NCI-H2227 (cell line): Measurements from ENCODE around the gene EMC9.

Source experiments
- DNase-seq: peaks from one replicate; lab custom pipeline; 2025; ENCODE audit not compliant: unreplicated experiment; lab: John Stamatoyannopoulos, UW

Gene EMC9

DNA sequence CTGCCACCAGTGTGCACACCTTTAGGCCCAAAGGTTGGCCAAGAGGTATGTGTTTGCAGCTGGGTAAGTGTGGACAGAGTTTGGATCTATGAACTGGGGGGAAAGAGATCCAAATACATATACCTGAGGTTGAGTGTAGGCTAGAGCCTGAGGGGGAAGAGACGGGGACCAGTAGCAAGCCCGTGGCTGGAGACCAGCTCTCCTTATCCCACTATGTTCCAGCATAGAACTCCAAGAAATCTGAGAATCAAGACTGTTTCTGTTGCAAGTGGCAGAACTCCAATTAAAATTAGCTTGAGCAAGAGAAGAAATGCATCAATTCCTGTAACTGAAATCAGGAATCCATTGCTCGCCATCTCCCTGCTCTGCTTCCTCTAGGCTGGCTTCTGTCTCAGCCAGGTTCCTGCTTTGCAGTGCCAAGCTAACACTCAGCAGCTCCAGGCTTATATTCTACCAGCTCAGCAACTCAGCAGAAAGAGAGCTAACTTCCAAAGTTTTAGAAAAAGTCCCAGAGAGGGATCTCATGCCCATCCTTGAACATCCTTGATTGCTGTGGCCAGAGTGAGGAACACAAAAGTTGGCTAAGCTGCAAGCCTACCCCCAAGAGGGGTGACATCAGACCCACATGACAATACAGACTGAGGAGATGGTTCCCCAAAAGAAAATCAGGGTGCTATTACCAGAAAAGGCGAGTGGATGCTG lies 48.7 kb downstream of the EMC9 start:
- no peak for DNase-seq

DNA sequence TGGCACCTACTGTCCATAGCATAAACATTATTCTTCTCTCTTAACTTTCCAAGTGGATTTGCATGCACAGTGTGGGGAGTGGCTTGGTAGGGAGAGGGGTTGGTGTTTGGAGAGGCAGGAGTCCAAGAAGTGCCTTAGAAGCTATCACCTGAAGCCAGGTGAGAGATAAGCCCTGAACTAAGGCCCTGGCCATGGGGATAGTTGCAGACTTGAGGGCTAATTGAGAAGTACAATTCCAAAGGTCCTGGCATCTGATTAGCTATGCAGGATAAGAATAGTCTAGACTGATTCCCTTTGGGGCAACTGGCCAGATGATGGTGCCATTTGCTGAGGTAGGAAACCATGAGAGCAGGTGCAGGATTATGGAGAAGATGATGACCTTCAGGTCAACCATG lies 49.3 kb downstream of the EMC9 start:
- DNase-seq = no peak

DNA sequence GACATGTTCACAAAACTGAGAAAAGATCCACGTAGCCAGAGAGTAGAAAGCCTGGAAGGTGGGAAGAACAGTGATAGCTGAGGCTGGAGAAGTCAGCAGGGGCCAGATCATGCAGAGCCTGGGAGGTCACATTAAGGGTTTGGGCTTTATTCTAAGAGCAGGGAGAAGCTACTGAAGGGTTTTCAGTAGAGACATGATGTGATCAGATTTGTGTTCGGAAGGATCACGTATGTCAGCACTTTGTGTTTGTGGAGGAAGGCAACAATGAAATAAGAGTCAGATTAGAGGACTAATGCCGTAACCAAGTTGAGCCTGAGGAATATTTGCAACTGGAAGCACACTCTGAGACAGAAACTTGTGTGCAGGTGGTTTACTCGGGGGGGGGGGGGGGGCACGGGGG lies 51.5 kb downstream of the EMC9 start:
- no peak for DNase-seq
